HG02852 (cell line): ENCODE measurements around the gene SNTG2.

Experiments used
- ATAC-seq: cut with Tn5 transposase; IDR thresholded peaks from one replicate; pipeline ENCODE4 v1.9.1; 2021; ENCODE audit warnings: mild to moderate bottlenecking, moderate library complexity; ENCODE audit not compliant: unreplicated experiment

SNTG2 gene

GRCh38 chr2:1259746-1260145, 309.1 kb downstream of the SNTG2 start:
- no peak for ATAC-seq

GRCh38 chr2:1262609-1263008, 312.0 kb downstream of the SNTG2 start:
- ATAC-seq: no peak

- no peak for ATAC-seq
Observed at GRCh38 chr2:1265454-1265853, 314.8 kb downstream of the SNTG2 start.

- no peak for ATAC-seq
Observed at GRCh38 chr2:1266351-1266750, 315.7 kb downstream of the SNTG2 start.

- no peak for ATAC-seq
Observed at GRCh38 chr2:1268034-1268433, 317.4 kb downstream of the SNTG2 start.

GRCh38 chr2:1269812-1270211, 319.2 kb downstream of the SNTG2 start:
- no peak for ATAC-seq

GRCh38 chr2:1272835-1273234, 322.2 kb downstream of the SNTG2 start:
- ATAC-seq: no peak

- no peak for ATAC-seq
Observed at GRCh38 chr2:1277634-1278033, 327.0 kb downstream of the SNTG2 start.

GRCh38 chr2:1278125-1278524, 327.5 kb downstream of the SNTG2 start:
- no peak for ATAC-seq

GRCh38 chr2:1278861-1279260, 328.2 kb downstream of the SNTG2 start:
- ATAC-seq: no peak

- ATAC-seq: no peak
Observed at GRCh38 chr2:1282552-1282951, 331.9 kb downstream of the SNTG2 start.

- ATAC-seq: no peak
Observed at GRCh38 chr2:1283020-1283801, 332.6 kb downstream of the SNTG2 start.

- ATAC-seq: no peak
Observed at GRCh38 chr2:1283871-1284270, 333.2 kb downstream of the SNTG2 start.

GRCh38 chr2:1286929-1287328, 336.3 kb downstream of the SNTG2 start:
- ATAC-seq: no peak

- ATAC-seq: no peak
Observed at GRCh38 chr2:1287427-1287826, 336.8 kb downstream of the SNTG2 start.

GRCh38 chr2:1294900-1295299, 344.3 kb downstream of the SNTG2 start:
- no peak for ATAC-seq

- ATAC-seq: no peak
Observed at GRCh38 chr2:1295740-1296139, 345.1 kb downstream of the SNTG2 start.

- no peak for ATAC-seq
Observed at GRCh38 chr2:1297372-1298159, 346.9 kb downstream of the SNTG2 start.

- ATAC-seq: no peak
Observed at GRCh38 chr2:1299043-1299442, 348.4 kb downstream of the SNTG2 start.

GRCh38 chr2:1300284-1300683, 349.6 kb downstream of the SNTG2 start:
- no peak for ATAC-seq

GRCh38 chr2:1301056-1301455, 350.4 kb downstream of the SNTG2 start:
- ATAC-seq: no peak

GRCh38 chr2:1305342-1306013, 354.8 kb downstream of the SNTG2 start:
- ATAC-seq: no peak
